Stimulated activated naive CD4-positive, alpha-beta T cell (primary cell): ENCODE measurements around the gene STN1.
A peak's percentile ranks its signal among the peaks of the same experiment; 100 is the strongest.

Experiments used
- DNase-seq, 6 experiments: peaks; one replicate each; lab custom pipeline; 2025; lab: John Stamatoyannopoulos, UW

STN1 gene

GRCh38 chr10:103894441-103894864 lies 23.5 kb downstream of the STN1 start:
- DNase-seq: no peak

GRCh38 chr10:103893817-103894216 lies 24.2 kb downstream of the STN1 start:
- DNase-seq: no peak

- DNase-seq: no peak
Measured at GRCh38 chr10:103892181-103892580, 25.8 kb downstream of the STN1 start.

- DNase-seq: no peak
Measured at GRCh38 chr10:103890688-103891087, 27.3 kb downstream of the STN1 start.

- DNase-seq: no peak
Measured at GRCh38 chr10:103890194-103890658, 27.8 kb downstream of the STN1 start.

- DNase-seq: no peak
Measured at GRCh38 chr10:103889121-103889720, 28.8 kb downstream of the STN1 start.

- peak in 3 of 6 experiments; percentile 28 to 73 (median 64) for DNase-seq
Measured at GRCh38 chr10:103888113-103888841, 29.7 kb downstream of the STN1 start.

GRCh38 chr10:103885617-103886016 lies 32.4 kb downstream of the STN1 start:
- DNase-seq: no peak

- peak in 1 of 6 experiments; percentile 9 for DNase-seq
Measured at GRCh38 chr10:103884681-103885139, 33.3 kb downstream of the STN1 start.

GRCh38 chr10:103882285-103883007 lies 35.5 kb downstream of the STN1 start:
- DNase-seq: no peak

GRCh38 chr10:103881416-103882284 lies 36.3 kb downstream of the STN1 start:
- DNase-seq: no peak

GRCh38 chr10:103879831-103880230 lies 38.2 kb downstream of the STN1 start:
- DNase-seq: no peak

- no peak for DNase-seq
Measured at GRCh38 chr10:103879409-103879808, 38.6 kb downstream of the STN1 start.

- DNase-seq: no peak
Measured at GRCh38 chr10:103877861-103878260, 40.1 kb downstream of the STN1 start.

GRCh38 chr10:103876155-103876554 lies 41.8 kb downstream of the STN1 start:
- no peak for DNase-seq

GRCh38 chr10:103874730-103875129 lies 43.3 kb downstream of the STN1 start:
- DNase-seq: no peak

- DNase-seq: no peak
Measured at GRCh38 chr10:103872137-103872931, 45.6 kb downstream of the STN1 start.

GRCh38 chr10:103871006-103871405 lies 47.0 kb downstream of the STN1 start:
- no peak for DNase-seq

- no peak for DNase-seq
Measured at GRCh38 chr10:103870516-103870915, 47.5 kb downstream of the STN1 start.

- no peak for DNase-seq
Measured at GRCh38 chr10:103869336-103869735, 48.6 kb downstream of the STN1 start.

- DNase-seq: no peak
Measured at GRCh38 chr10:103868200-103868599, 49.8 kb downstream of the STN1 start.
